HG03060 (cell line): ENCODE measurements around the gene FREY1.

ENCODE experiments used
- ATAC-seq: cut with Tn5 transposase; IDR thresholded peaks from one replicate; pipeline ENCODE4 v1.9.1; 2021; ENCODE audit warnings: low read depth, moderate number of reproducible peaks; ENCODE audit not compliant: unreplicated experiment

FREY1 gene

DNA sequence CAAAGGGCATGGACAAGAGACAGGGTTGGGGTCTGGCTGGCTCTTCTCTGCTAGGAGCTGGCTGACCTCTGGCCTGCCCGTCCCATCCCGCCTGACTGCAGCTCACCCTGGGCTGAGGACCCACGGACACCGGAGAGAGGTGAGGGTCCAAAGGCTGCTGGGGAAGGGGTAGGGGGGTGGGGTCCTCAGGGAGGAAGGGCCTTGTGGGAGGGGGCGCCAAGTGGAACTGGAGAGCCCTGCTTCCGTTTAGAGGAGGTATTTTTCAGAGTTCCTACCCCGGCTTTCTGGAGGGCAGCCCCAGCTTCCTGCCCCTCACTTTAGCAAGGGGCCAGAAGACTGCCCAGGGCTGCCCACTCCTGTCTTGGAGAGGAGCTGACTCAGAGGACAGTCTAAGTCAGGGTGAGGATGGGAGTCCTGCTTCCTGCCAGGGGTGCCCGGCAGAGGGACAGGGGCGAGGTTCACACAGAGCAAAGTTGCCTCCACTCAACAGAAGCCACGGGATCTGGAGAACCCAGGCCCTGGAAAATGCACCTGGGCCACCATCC, 22.5 kb upstream of the FREY1 start:
- ATAC-seq: no peak

DNA sequence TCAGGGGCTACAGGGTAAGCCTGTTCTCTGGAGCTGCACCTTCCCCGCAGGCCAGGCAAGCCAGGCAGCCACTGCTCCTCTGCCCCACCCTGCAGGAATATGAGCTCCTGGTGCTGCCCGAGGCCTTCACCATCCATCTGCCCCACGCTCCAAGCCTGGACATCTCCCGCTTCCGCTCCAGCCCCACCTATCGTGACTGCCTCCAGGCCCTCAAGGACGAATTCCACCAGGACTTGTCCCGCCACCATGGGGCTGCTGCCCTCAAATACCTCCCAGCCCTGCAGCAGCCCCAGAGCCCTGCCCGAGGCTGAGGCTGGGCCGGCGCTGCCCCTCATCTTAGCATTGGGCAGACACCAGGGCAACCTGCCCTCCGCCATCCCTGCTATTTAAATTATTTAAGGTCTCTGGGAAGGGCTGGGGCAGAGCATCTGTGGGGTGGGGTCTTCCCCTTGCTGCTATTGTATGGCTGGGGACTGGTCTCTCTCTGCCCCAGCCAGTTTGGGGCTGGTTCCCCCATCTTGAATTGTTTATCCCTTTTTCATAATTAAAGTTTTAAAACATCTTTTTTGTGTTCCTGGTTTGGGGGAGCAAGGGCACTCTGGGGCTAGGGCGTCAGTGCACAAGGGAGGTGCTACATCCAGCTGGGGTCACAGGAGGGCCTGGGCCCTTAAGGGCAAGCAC, 21.6 kb upstream of the FREY1 start:
- ATAC-seq: no peak

DNA sequence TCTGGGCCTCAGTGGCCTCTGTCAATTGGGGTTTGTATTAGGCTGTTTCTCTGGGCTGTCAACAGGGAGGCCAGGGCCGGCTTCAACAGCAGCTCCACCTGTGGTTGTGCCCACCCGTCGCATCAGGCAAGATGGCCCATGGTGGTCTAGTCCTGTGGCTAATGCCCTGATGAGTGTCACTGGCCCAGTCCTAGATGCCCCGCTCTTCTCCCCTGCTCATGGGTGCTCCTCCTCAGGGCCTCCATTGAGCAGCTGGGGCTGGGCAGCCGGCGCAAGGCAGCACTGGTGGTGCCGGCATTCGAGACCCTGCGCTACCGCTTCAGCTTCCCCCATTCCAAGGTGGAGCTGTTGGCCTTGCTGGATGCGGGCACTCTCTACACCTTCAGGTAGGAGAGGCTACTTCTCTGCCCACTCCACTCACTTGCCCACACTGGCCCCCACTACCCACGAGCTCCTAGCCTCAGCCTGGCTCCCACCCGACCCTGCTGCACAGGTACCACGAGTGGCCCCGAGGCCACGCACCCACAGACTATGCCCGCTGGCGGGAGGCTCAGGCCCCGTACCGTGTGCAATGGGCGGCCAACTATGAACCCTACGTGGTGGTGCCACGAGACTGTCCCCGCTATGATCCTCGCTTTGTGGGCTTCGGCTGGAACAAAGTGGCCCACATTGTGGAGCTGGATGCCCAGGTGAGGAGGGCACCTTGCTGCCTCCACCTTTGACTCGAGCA, 20.8 kb upstream of the FREY1 start:
- no peak for ATAC-seq

DNA sequence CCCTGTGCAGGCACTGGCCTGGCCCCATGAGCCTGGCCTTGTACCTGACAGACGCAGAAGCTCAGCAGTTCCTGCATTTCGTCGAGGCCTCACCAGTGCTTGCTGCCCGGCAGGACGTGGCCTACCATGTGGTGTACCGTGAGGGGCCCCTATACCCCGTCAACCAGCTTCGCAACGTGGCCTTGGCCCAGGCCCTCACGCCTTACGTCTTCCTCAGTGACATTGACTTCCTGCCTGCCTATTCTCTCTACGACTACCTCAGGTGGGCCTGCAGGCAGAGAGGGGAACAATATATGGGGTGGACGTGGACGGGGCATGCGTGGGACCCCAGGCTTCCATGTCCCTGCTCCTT, 20.2 kb upstream of the FREY1 start:
- no peak for ATAC-seq

DNA sequence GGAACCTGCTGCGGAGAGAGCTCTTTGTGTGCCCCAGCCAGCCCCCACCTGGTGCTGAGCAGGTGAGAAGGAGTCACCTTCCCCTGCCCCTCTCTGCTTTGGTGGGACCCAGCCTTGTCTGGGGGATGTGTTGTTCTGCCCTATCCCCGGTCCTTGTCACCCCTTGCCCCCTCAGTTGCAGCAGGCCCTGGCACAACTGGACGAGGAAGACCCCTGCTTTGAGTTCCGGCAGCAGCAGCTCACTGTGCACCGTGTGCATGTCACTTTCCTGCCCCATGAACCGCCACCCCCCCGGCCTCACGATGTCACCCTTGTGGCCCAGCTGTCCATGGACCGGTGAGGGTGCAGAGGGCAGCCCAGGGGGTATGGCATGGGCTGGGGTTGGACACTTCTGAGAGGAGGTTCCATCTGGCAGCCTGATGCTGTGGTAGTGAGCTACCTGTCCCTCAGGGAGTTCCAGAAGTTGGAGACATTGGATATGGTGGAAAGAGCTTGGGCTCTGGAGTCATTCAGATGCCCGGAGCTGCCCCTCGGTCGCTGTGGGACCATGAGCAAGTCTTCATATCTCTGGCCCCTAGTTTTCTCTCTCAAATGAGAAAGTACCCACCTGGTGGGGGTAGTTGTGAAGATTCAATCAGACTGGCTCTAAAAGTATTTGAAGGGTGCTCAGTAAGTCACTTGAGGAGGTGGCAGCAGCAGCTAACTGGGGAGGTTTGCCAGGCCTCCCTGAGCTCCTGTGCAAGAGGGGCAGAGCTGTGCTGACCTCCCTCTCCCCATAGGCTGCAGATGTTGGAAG, 19.7 kb upstream of the FREY1 start:
- no peak for ATAC-seq

DNA sequence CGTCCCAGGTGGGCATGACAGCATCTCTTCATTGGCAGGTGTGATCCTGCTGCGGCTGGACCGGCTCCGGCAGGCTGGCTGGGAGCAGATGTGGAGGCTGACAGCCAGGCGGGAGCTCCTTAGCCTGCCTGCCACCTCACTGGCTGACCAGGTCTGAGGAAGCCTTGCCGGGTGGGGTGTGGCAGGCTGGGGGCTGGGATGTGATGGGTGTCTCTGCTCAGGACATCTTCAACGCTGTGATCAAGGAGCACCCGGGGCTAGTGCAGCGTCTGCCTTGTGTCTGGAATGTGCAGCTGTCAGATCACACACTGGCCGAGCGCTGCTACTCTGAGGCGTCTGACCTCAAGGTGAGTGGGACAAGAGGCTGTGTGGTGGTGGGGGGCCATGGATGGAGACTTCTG, 18.9 kb upstream of the FREY1 start:
- ATAC-seq: no peak

DNA sequence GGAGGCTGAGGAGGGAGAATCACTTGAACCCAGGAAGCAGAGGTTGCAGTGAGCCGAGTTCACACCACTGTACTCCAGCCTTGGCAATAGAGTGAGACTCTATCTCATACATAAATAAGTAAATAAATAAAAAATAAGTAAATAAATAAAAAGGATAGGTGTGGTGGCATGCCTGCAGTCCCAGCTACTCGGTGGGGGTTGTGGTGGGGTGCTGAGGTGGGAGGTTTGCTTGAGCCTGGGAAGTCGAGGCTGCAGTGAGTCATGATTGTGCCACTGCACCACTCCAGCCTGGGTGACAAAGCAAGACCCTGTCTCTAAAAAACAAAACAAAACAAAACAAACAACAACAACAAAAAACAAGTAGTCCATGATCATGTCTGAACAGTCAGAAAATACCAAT, 18.5 kb upstream of the FREY1 start:
- no peak for ATAC-seq

DNA sequence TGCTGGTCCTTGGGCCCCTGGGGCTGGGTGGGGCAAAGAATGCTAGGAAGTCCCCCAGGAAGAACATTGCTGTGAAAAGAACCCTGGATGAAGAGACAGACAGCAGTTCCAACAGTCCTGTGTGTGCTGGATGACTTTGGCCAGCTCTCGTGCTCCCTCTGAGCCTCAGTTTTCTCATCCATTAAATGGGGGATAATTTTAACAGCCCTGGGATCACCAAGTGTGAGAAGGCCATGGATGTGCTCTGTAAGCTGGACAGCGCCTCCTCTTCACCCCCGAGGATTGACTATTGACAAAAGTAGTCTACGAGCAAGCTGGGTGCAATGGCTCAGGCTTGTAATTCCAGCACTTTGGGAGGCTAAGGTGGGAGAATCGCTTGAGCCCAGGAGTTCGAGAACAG, 17.9 kb upstream of the FREY1 start:
- ATAC-seq: no peak

DNA sequence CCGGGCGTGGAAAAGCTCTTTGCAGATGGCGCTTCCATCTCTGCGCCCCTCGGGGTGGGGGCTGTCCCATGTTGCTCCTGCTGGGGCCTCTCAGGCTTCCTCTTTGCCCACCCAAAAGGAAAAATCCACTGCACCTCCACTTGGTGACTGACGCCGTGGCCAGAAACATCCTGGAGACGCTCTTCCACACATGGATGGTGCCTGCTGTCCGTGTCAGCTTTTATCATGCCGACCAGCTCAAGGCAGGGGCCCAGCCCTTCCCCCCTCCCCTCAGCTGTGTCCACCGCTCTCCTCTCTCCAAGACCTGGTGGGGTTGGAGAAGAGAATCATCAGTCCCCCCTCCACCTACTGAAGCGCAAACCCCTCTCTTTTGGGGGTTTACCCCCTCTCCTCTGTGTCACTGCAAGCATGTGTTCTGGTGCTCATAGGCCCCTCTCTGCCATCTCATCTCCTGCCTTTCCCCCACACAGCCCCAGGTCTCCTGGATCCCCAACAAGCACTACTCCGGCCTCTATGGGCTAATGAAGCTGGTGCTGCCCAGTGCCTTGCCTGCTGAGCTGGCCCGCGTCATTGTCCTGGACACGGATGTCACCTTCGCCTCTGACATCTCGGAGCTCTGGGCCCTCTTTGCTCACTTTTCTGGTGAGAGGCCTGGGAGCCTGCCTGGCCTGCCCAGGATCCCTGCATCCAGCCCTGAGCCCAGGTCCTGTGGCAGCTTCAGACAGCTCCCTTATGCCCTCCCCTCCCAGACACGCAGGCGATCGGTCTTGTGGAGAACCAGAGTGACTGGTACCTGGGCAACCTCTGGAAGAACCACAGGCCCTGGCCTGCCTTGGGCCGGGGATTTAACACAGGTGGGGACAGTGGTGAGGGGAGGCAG, 17.2 kb upstream of the FREY1 start:
- ATAC-seq: no peak

DNA sequence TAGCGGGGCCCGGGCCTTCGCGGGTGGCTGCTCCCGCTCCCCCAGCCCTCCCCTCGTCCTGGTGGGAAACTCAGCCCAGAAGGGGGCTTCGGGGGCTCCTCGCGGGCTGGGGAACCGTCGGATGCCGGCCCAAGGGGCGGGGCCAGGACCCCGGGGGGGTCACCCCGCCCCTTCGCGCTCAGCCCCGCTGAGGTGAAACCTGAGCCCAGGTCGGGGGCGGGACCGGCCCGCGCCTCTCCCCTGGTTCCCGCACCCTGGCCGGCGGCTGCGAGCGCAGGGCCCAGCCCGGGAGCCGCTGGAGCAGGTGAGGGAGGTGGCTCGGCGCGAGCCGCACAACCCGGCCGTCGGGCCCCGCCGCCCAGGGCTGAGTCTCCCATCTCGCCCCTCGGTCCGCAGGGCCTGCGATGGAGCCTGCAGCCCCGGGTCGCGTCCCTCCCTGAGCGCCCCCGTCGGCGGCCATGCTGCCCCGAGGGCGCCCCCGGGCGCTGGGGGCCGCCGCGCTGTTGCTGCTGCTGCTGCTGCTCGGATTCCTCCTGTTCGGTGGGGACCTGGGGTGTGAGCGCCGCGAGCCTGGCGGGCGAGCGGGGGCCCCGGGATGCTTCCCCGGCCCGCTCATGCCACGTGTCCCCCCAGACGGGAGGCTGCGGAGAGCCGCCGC, 15.5 kb upstream of the FREY1 start, which contains the start of gene LARGE2:
TSS of gene LARGE2 (plus strand) at position 232 of the 658 bp plus-strand sequence. CDS start at position 459, 227 bp downstream.
- ATAC-seq: no peak

DNA sequence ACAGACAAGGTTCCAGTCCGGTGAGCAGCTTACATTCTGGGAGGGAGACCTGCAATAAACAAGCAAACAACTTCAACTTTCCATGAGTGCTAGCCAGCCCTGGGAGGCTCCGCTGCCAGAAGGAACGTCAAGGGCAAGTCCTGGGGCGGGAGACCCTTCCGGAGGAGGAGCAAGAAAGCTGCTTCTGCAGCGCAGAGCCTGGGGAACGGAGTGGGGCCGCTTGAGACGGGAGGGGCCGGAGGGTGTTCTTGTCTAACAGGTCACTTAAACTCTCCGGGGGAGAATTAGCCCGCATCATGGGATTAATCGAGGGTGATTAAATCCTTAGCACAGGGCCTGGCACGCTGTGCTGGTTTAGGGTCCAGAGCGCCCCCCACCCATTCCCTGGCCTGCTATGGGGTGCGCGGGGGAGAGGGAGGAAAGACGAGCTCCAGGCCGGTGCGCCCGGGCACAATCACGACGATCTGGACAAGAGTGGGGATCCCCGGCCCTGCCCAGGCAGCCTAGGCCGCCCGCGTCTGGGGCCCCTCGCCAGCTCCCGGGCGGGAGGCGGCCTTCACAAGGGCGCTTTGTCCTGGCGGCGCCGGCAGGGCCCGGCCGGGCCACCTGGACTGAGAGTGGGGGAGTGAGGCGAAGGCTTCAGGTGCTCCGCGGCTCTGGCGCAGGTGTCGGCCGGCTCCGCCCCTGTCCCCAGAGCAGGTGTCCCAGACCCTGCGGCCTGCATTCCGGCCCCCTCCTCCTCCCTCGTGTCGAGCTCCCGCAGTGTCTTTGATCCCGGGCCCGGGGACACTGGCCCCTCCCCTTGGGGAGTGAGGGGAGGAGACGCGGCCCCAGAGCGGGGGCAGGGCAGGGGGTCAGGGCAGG, 14.7 kb upstream of the FREY1 start:
- no peak for ATAC-seq

DNA sequence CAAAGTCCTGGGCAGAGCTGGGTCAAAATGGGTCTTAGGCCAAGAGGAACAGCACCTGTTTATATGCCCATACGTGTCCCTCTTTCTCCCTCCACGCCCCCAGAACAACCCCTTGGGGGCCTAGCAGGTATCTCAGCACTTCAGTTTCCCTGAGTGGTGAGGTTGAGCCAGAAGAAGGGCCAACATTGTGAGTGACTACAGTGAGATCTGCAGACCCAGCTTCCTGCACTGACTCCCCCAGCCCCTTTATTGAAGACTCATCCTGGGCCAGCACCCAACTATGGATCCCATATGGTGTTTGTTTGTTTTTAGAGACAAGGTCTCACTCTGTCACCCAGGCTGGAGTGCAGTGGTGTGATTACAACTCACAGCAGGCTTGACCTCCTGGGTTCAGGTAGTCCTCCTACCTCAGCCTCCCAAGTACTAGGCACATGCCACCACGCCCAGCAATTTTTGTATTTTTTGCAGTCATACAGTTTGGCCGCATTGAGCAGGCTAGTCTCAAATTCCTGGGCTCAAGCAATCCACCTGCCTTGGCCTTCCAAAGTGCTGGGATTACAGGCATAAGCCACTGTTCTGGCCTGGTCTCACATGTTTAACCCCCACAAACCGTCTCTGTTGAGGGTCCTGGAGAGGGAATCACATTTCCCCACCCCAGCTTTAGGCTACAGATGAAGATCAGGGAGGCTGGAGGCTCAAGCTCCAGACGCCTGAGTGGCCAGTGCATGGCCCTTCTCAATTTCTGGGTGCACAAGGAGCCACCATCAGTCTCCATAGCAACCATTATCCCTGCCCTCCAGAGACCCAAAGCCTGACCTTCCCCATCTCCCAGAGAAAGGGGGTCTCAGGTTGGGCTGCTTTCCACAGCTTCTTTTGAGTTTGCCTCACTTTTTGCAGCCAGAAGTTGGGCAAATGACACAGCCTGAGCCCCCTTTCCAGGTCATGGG, 13.7 kb upstream of the FREY1 start:
- ATAC-seq: no peak

DNA sequence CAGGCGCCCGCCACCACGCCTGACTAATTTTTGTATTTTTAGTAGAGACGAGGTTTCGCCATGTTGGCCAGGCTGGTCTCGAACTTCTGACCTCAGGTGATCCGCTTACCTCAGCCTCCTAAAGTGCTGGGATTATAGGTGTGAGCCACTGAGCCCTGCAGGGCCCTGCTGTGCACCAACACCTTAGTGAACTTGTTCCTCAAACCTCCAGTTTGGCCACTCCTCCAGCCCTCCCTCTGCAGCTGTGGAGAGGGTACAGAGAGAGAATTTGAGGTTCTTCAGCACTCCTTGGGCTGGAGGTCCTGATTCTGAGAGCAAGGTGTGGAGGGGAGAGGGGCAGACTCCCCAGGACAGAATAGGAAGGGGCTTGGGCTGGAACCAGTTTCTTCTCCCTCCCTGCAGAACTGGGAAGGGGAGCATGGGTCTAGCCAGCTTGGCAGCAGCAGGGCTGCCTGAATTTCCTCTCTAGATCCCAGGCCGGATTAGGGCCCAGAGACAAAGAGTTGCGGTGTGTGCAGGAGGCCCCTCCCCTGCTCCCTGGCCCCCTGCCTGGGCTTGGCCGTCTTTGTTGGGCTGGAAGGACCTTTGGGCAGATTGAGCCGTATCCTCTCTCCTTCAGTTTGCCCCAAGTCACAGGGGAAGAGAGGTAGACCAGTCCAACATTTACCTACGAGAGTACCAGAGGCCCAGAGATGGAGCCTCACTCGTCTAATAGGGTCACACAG, 12.9 kb upstream of the FREY1 start:
- no peak for ATAC-seq

DNA sequence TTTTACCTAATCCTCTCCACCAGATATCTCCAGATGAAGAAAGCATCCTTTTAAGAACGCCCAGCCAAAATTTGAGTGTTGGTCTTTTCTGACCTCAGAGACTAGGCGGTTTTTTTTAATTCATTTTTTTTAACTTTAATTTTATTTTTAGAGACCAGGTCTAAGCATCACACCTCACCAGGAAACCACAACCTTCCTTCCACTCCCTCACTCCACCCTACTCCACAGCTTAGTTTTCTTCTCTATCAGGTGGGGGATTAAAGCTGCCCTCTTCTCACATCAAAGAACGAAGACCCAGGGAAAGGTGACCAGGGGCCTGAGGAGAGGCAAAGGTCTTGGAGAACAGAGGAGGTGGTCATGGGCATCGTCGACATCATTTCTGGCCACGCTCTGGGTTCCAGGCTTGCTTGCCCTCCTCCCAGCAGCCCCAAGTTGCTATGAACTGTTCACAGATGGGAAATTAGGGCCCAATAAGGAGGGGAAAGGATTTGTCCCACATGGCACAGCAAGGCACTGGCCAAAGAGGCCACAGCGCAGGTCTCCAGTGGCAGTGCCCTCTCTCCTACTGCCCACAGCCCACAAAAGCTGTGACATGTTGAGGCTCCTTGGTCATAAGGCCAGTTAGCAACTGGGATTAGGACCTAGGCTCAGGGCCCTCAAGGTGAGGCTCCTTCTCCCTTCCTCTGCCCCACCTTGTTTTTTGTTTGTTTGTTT, 12.0 kb upstream of the FREY1 start:
- ATAC-seq: no peak

DNA sequence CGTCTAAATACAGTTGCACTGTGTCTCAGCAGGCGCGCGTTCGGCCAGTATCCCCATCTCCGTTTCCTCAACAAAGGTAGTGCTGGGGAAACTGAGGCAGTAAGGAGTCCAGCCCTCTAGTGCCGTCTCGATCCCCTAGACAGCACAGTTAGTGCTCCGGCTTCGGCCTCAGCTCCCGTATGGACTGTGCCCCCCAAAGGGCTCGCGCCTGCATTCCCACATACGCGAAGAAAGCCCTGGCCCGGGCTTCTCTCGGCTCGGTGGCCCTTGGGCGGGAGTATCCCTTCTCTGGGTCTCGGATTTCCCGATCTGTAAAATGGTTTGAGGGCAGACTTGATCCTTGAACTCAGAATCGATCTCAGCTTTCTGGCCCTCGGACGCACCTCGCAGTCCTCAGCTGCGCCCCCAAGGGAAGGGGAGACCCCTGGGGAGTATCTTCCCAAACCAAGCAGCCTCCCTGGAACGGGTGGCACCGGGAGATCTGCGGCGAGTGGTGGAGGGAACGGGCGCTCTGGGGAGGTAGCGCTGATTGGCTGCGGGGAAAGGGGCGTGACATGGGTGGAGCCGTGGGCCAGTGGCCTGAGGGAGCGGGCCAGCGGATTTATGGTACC, 11.4 kb upstream of the FREY1 start:
- no peak for ATAC-seq
